ENCODE results near the gene ARID1B. TPM values are rescaled to one million over a fixed set of nuclear protein-coding genes. Genes with fewer than 3 reads are reported as not detected.

The ARID1B gene
- total and polyA plus RNA-seq, 2 donors (not counting 1 experiment from before 2014, with no cell fraction given), result 47.2 to 280 TPM

- CTCF ChIA-PET, result interaction anchor here (0.9 to 2.7 kb wide), 13 partner anchors 10 to 243 kb away, joined by 3 to 22 read pairs (median 3); no protein-coding TSS in a partner anchor
- Histone ChIP-seq H3K36me3 (replicated peaks in 1 of 2; ENCODE audit: control extremely low read depth in 1 of 2, control insufficient read depth in 1 of 2, extremely low read depth in 1 of 2, insufficient read depth in 2 of 2, low read length in 1 of 2) (peaks cover 0 to 3% of the 10 kb centered on the region in 2 experiments), H3K27ac (ENCODE audit: low read length in 2 of 2) (peak overlapping the region; percentile 77 to 90), H3K4me1 (ENCODE audit: control insufficient read depth in 2 of 2, insufficient read depth in 2 of 2, low read length in 2 of 2) (peaks cover 28 to 46% of the 10 kb centered on the region in 2 donors), H3K4me2 (replicated peaks; ENCODE audit: low read depth, low read length, poor library complexity, severe bottlenecking) (peak overlapping the region; percentile 86), H3K9me3 (ENCODE audit: control extremely low read depth in 1 of 3, control insufficient read depth in 2 of 3, insufficient read depth in 1 of 3, low read length in 2 of 3) (no peaks in the 10 kb centered on the region), H4K20me1 (ENCODE audit: control insufficient read depth, insufficient read depth, low read length, poor library complexity, severe bottlenecking) (peaks cover 4% of the 10 kb centered on the region), H3K79me2 (ENCODE audit: control insufficient read depth, insufficient read depth, low read length) (peaks cover 56% of the 10 kb centered on the region), H3K9ac (ENCODE audit: low read length) (peak overlapping the region; percentile 75), H2AFZ (ENCODE audit: insufficient read depth, low read depth, low read length, poor library complexity, severe bottlenecking) (peak overlapping the region; percentile 87), H3K27me3 (replicated peaks in 1 of 4; ENCODE audit: control extremely low read depth in 1 of 4, control insufficient read depth in 3 of 4, insufficient read depth in 4 of 4, low read length in 3 of 4) (no peaks in the 10 kb centered on the region), H3K4me3 (ENCODE audit: control extremely low read depth in 1 of 5, extremely low read depth in 1 of 5, insufficient read depth in 1 of 5, low read depth in 2 of 5, low read length in 4 of 5) (peak overlapping the region; percentile 75 to 92 (median 82))
- no peak for TF ChIP-seq CTCF (IDR thresholded peaks at IDR 0.05)
- TF ChIP-seq EZH2 (IDR thresholded peaks at IDR 0.05; ENCODE audit: borderline replicate concordance, insufficient read depth, low read depth, low read length, poor library complexity, severe bottlenecking), result no peak
- WGBS (ENCODE audit: insufficient coverage), result under 1% methylated on average over 100 of the region's 108 CpGs
- Mint-ChIP-seq H3K27me3 (no peaks in the 10 kb centered on the region), H3K9me3 (ENCODE audit: insufficient read depth) (no peaks in the 10 kb centered on the region), H3K4me3 (peak overlapping the region; percentile 89), H3K4me1 (peaks cover 47% of the 10 kb centered on the region), H3K27ac (peak overlapping the region; percentile 86)
- ATAC-seq (ENCODE audit: low read depth), result peak; percentile 7
- DNase-seq, result peak; percentile 76
- intact Hi-C loops (cut with micrococcal nuclease), result loop anchor here (1.0 to 10.0 kb wide), 6 partner anchors 12 to 493 kb away; no protein-coding TSS in a partner anchor
- POLR2A ChIA-PET, result interaction anchor here (0.6 to 1.7 kb wide), 6 partner anchors 92 to 1253 kb away, joined by 3 to 8 read pairs (median 4); no protein-coding TSS in a partner anchor
These were observed 2.3 kb downstream of the ARID1B start for GRCh38 chr6:156779206-156780094.
